Measurements from ENCODE around the gene TRIM7. TPM values are rescaled to one million over a fixed set of nuclear protein-coding genes. Genes with fewer than 3 reads are reported as not detected.
"Not testable (repeated sequence)": the region's sequence is repeated elsewhere in the genome, so short reads cannot be mapped to it uniquely, and the experiment has no call there.

TRIM7 gene
- total RNA-seq, 2 experiments from 2014 or later, result 3.4 to 3.8 TPM

- no peak overlapping the region for H3K27ac Mint-ChIP-seq
- peaks cover 34% of the 10 kb centered on the region for H3K4me1 Mint-ChIP-seq (ENCODE audit: low read depth)
- peaks cover 3% of the 10 kb centered on the region for H3K9me3 Mint-ChIP-seq
- intact Hi-C loops (cut with DNase I, micrococcal nuclease), result loop anchor here in 1 of 2 experiments (10.0 kb wide), 1 partner anchor 48 kb away; no protein-coding TSS in a partner anchor
- no peak for TF ChIP-seq CTCF (IDR thresholded peaks at IDR 0.05)
- H3K36me3 ChIP-seq (ENCODE audit: insufficient read depth, low read length), result no peaks in the 10 kb centered on the region
- no peak overlapping the region for H3K4me3 ChIP-seq (ENCODE audit: low read length)
- CTCF ChIA-PET, result no interaction called here
- DNase-seq (no peak), ATAC-seq (ENCODE audit: poor library complexity) (no peak)
- H3K4me3 Mint-ChIP-seq, result no peak overlapping the region
- peaks cover 6% of the 10 kb centered on the region for H3K27me3 Mint-ChIP-seq
- peaks cover 22% of the 10 kb centered on the region for H3K4me1 ChIP-seq (ENCODE audit: insufficient read depth, low read length)
- no peaks in the 10 kb centered on the region for H3K9me3 ChIP-seq (ENCODE audit: control insufficient read depth in 1 of 2, insufficient read depth in 1 of 2, low read length in 2 of 2)
- no peaks in the 10 kb centered on the region for H3K27me3 ChIP-seq (ENCODE audit: control insufficient read depth in 1 of 2, insufficient read depth in 2 of 2, low read length in 2 of 2)
- POLR2A ChIA-PET, result interaction anchor here (1.4 kb wide), 1 partner anchor 23 kb away, joined by 6 read pairs; no protein-coding TSS in a partner anchor
- peaks cover 21% of the 10 kb centered on the region for H3K36me3 Mint-ChIP-seq (ENCODE audit: low read depth)
- no peak overlapping the region for H3K27ac ChIP-seq (ENCODE audit: low read depth in 1 of 2, low read length in 2 of 2)
Observed at GRCh38 chr5:181212934-181213333, 7.9 kb upstream of the TRIM7 start.

- H3K9me3 Mint-ChIP-seq, result peaks cover 3% of the 10 kb centered on the region
- peaks cover 21% of the 10 kb centered on the region for H3K36me3 Mint-ChIP-seq (ENCODE audit: low read depth)
- H3K9me3 ChIP-seq (ENCODE audit: control insufficient read depth in 1 of 2, insufficient read depth in 1 of 2, low read length in 2 of 2), result no peaks in the 10 kb centered on the region
- H3K4me1 Mint-ChIP-seq (ENCODE audit: low read depth), result peaks cover 37% of the 10 kb centered on the region
- no peak overlapping the region for H3K4me3 Mint-ChIP-seq
- no peaks in the 10 kb centered on the region for H3K27me3 ChIP-seq (ENCODE audit: control insufficient read depth in 1 of 2, insufficient read depth in 2 of 2, low read length in 2 of 2)
- CTCF ChIA-PET, result no interaction called here
- TF ChIP-seq CTCF (IDR thresholded peaks at IDR 0.05), result no peak
- ATAC-seq (ENCODE audit: poor library complexity) (no peak), DNase-seq (no peak)
- H3K27me3 Mint-ChIP-seq, result peaks cover 10% of the 10 kb centered on the region
- H3K36me3 ChIP-seq (ENCODE audit: insufficient read depth, low read length), result no peaks in the 10 kb centered on the region
- no peak overlapping the region for H3K27ac ChIP-seq (ENCODE audit: low read depth in 1 of 2, low read length in 2 of 2)
- H3K4me1 ChIP-seq (ENCODE audit: insufficient read depth, low read length), result peaks cover 20% of the 10 kb centered on the region
- intact Hi-C loops (cut with DNase I, micrococcal nuclease), result loop anchor here in 1 of 2 experiments (10.0 kb wide), 1 partner anchor 47 kb away; no protein-coding TSS in a partner anchor
- POLR2A ChIA-PET, result interaction anchor here (1.4 kb wide), 1 partner anchor 23 kb away, joined by 6 read pairs; no protein-coding TSS in a partner anchor
- H3K27ac Mint-ChIP-seq, result no peak overlapping the region
- no peak overlapping the region for H3K4me3 ChIP-seq (ENCODE audit: low read length)
Observed at GRCh38 chr5:181212080-181212479, 7.1 kb upstream of the TRIM7 start.

- Histone ChIP-seq H3K4me3 (ENCODE audit: low read length) (no peak overlapping the region), H3K27ac (ENCODE audit: low read depth in 1 of 2, low read length in 2 of 2) (no peak overlapping the region), H3K4me1 (ENCODE audit: insufficient read depth, low read length) (peaks cover 20% of the 10 kb centered on the region), H3K27me3 (ENCODE audit: control insufficient read depth in 1 of 2, insufficient read depth in 2 of 2, low read length in 2 of 2) (no peaks in the 10 kb centered on the region), H3K36me3 (ENCODE audit: insufficient read depth, low read length) (no peaks in the 10 kb centered on the region), H3K9me3 (ENCODE audit: control insufficient read depth in 1 of 2, insufficient read depth in 1 of 2, low read length in 2 of 2) (no peaks in the 10 kb centered on the region)
- Mint-ChIP-seq H3K4me1 (ENCODE audit: low read depth) (peaks cover 41% of the 10 kb centered on the region), H3K4me3 (peak overlapping the region; percentile 38), H3K27ac (peak overlapping the region; percentile 62), H3K27me3 (peaks cover 17% of the 10 kb centered on the region), H3K36me3 (ENCODE audit: low read depth) (peaks cover 24% of the 10 kb centered on the region), H3K9me3 (peaks cover 3% of the 10 kb centered on the region)
- ATAC-seq (ENCODE audit: poor library complexity) (no peak), DNase-seq (peak in 3 of 14 experiments; percentile 44 to 58 (median 50))
- POLR2A ChIA-PET, result interaction anchor here (1.1 kb wide), 1 partner anchor 21 kb away, joined by 3 read pairs; no protein-coding TSS in a partner anchor
- CTCF ChIA-PET, result no interaction called here
- intact Hi-C loops (cut with DNase I, micrococcal nuclease), result loop anchor here in 1 of 2 experiments (10.0 kb wide), 1 partner anchor 46 kb away; no protein-coding TSS in a partner anchor
- no peak for TF ChIP-seq CTCF (IDR thresholded peaks at IDR 0.05)
Observed at GRCh38 chr5:181211208-181211607, 6.2 kb upstream of the TRIM7 start.

GRCh38 chr5:181210698-181211097 is 5.7 kb upstream of the TRIM7 start:
- H3K9me3 Mint-ChIP-seq; CTCF ChIA-PET; DNase-seq; H3K27ac ChIP-seq (ENCODE audit: low read depth in 1 of 2, low read length in 2 of 2); H3K4me3 Mint-ChIP-seq; ATAC-seq (ENCODE audit: poor library complexity); H3K9me3 ChIP-seq (ENCODE audit: control insufficient read depth in 1 of 2, insufficient read depth in 1 of 2, low read length in 2 of 2); H3K27me3 ChIP-seq (ENCODE audit: control insufficient read depth in 1 of 2, insufficient read depth in 2 of 2, low read length in 2 of 2); H3K36me3 ChIP-seq (ENCODE audit: insufficient read depth, low read length); H3K4me3 ChIP-seq (ENCODE audit: low read length): not testable (repeated sequence)
- peak overlapping the region; percentile 62 for H3K27ac Mint-ChIP-seq
- intact Hi-C loops (cut with DNase I, micrococcal nuclease), result loop anchor here in 1 of 2 experiments (10.0 kb wide), 1 partner anchor 46 kb away; no protein-coding TSS in a partner anchor
- H3K4me1 ChIP-seq (ENCODE audit: insufficient read depth, low read length), result peaks cover 21% of the 10 kb centered on the region
- POLR2A ChIA-PET, result interaction anchor here (1.1 kb wide), 1 partner anchor 21 kb away, joined by 3 read pairs; no protein-coding TSS in a partner anchor
- peaks cover 27% of the 10 kb centered on the region for H3K36me3 Mint-ChIP-seq (ENCODE audit: low read depth)
- H3K4me1 Mint-ChIP-seq (ENCODE audit: low read depth), result peaks cover 44% of the 10 kb centered on the region
- H3K27me3 Mint-ChIP-seq, result peaks cover 22% of the 10 kb centered on the region

- H3K27ac ChIP-seq (ENCODE audit: low read depth in 1 of 2, low read length in 2 of 2); ATAC-seq (ENCODE audit: poor library complexity); H3K27me3 ChIP-seq (ENCODE audit: control insufficient read depth in 1 of 2, insufficient read depth in 2 of 2, low read length in 2 of 2); H3K4me3 Mint-ChIP-seq; H3K4me3 ChIP-seq (ENCODE audit: low read length); H3K9me3 ChIP-seq (ENCODE audit: control insufficient read depth in 1 of 2, insufficient read depth in 1 of 2, low read length in 2 of 2); CTCF ChIA-PET; H3K9me3 Mint-ChIP-seq; H3K27ac Mint-ChIP-seq; H3K36me3 ChIP-seq (ENCODE audit: insufficient read depth, low read length); DNase-seq: not testable (repeated sequence)
- POLR2A ChIA-PET, result interaction anchor here (1.0 to 1.1 kb wide), 2 partner anchors 18 to 20 kb away, joined by 3 read pairs; no protein-coding TSS in a partner anchor
- H3K4me1 ChIP-seq (ENCODE audit: insufficient read depth, low read length), result peaks cover 26% of the 10 kb centered on the region
- intact Hi-C loops (cut with DNase I, micrococcal nuclease), result loop anchor here in 1 of 2 experiments (10.0 kb wide), 1 partner anchor 45 kb away; no protein-coding TSS in a partner anchor
- H3K36me3 Mint-ChIP-seq (ENCODE audit: low read depth), result peaks cover 27% of the 10 kb centered on the region
- H3K4me1 Mint-ChIP-seq (ENCODE audit: low read depth), result peaks cover 46% of the 10 kb centered on the region
- H3K27me3 Mint-ChIP-seq, result peaks cover 24% of the 10 kb centered on the region
Observed at GRCh38 chr5:181210148-181210547, 5.2 kb upstream of the TRIM7 start.

All from CD4-positive, alpha-beta T cell (primary cell).